Tongue (tissue), 2 donors: ENCODE measurements around the gene PLEKHH2. TPM values are rescaled to one million over a fixed set of nuclear protein-coding genes. Genes with fewer than 3 reads are reported as not detected.
"Not testable (repeated sequence)": the region's sequence is repeated elsewhere in the genome, so short reads cannot be mapped to it uniquely, and the experiment has no call there.

Experiments used
- DNase-seq: peaks from one replicate; pipeline ENCODE4 v3.0.0-alpha.2; 2015
- total RNA-seq: library from RNA; depleted of rRNA; stranded (reverse); fragments of >200 nt; gene quantifications from one replicate; pipeline ENCODE4 v1.2.3, GENCODE V29; 2014

Gene PLEKHH2
- total RNA-seq: 26.0 TPM

GRCh38 chr2:43637030-43637803 lies at the start of gene PLEKHH2:
Gene PLEKHH2 (plus strand): TSS chr2:43637260. CDS start chr2:43644674, 7,414 bp downstream.
- peak; percentile 94 for DNase-seq

GRCh38 chr2:43592443-43592842 lies 44.6 kb upstream of the PLEKHH2 start:
- no peak for DNase-seq

DNA sequence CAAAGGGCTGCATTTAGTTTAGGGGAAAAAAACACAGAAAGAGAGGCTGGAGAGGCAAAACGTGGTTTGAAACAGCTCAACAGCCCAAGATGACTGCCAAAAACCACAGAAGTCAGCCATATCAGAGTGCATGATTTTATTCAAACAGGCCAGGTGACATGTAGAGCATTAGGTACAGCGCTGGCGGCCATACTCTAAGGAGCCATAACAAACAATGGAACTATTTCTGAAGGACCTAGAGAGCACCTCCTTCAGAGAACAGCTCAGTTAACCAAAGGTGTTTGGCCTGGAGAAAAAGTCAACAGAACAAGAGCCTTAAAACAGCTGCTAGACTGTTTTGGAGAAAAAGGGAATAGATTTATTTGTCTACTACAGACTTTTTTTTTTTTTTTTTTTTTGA lies 43.8 kb upstream of the PLEKHH2 start:
- no peak for DNase-seq

DNA sequence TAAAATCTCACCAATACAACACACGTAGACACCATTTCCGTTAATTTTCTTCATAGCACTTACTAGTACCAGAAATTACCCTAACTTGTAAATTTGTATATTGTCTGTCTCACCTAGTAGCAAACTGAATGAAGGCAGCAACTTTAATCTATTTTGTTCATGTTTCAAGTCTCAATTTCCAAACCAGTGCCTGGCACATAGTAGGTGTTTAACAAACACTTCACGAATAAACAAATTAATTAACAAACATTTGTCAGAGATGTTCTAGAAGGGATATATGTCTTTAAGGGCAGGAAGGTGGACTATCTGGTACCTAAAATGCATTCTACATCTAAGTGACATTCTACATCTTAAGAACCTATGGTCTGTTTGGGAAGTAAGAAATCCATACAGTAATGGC lies 42.2 kb upstream of the PLEKHH2 start:
- DNase-seq: no peak

DNA sequence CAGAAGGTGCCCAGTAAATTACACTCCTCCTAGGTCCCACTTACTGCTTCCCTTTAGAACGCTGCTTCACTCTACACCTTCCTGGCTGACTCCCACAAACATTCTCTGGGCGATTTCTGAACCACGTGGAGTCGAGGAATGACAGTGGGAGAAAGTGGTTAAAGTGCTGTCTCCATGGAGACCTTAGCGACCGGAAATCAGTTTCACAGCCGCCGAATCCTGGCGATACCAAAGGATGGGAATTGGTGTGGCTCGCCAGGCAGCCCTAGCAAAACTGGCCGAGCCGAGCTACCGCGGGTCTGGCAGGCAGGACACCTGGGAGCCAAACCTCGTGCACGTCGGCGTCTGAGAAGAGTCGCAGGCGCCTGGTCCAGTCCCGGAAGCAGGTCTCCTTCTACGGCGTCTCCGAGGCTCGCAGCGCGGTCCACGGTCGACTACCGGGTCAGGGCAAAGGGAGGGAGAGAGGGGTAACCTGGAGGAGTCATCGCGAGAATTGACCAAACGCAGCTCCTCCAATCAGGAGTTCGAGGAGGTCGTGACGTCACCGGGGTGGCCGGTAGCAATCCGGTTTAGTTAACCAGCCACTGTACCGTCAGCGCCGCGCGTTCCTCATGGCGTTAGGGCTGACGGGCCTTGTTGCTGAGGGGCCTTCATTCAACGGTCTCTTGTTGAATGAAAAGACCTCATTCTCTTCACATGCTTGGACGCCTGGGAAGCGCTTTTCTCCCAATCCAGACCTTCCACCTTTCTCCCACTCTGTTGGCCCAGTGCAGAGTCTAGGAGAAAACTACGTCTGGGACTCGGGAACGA lies 41.3 kb upstream of the PLEKHH2 start, which contains the start of gene THADA:
Gene THADA (minus strand): TSS at position 436 of the 810 bp plus-strand sequence. CDS start 3,646 bp downstream, outside the sequence.
- DNase-seq: peak; percentile 100

DNA sequence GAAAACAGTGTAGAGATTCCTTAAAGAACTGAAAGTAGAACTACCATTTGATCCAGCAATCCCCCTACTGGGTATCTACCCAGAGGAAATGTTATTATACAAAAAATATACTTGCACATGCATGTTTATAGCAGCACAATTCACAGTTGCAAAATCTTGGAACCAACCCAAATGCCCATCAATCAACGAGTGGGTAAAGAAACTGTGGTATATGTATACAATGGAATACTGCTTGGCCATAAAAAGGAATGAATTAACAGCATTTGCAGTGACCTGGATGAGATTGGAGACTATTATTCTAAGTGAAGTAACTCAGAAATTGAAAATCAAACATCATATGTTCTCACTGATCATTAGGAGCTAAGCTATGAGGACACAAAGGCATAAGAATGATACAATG lies 36.5 kb upstream of the PLEKHH2 start:
- DNase-seq: not testable (repeated sequence)

DNA sequence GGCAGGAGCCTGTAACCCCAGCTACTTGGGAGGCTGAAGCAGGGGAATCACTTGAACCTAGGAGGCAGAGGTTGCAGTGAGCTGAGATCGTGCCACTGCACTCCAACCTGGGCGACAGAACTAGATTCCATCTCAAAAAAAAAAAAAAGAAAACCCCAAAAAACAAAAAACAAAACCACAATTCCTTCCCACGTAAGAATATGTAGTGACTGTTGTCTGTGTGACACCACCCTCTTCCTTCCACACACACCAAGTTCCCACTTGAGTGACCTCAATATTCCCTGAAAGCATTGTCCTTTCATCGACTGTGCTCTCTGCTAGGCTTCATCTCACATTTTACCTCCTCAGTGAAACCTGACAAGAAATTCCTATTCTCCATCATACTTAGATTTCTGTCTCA lies 32.4 kb upstream of the PLEKHH2 start:
- no peak for DNase-seq

- DNase-seq: peak; percentile 51
Measured at GRCh38 chr2:43605079-43605655, 31.9 kb upstream of the PLEKHH2 start.

- peak; percentile 22 for DNase-seq
Measured at GRCh38 chr2:43605851-43606250, 31.2 kb upstream of the PLEKHH2 start.

DNA sequence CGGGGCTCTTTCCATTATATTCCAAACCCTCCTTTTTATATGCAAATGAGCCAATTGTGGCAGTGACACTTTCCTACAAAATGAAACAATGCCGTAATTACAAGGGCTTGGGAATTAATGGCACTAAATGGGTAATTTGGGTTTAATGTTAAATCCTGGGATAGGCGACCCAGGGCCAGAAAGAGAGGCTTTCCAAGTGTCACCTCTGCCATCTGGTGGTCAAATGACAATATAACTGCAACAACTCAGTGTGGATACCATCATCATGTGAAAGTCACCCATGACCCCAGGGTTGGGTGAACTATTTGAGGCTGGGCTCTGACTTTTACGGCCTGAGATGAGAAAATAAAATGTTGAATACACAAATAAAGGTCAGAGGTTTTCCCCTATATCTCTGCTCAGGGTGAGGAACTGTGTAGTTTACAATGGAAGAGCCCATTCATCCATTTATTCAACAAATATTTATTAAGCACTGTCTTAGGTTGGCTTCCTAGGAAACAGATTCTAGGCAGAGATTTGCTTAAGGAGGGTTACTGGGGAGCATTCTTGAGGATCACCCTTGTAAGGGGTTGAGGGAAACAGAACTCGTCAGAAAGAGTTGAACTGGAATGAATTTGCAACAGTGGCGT lies 27.7 kb upstream of the PLEKHH2 start:
- peak; percentile 70 for DNase-seq

DNA sequence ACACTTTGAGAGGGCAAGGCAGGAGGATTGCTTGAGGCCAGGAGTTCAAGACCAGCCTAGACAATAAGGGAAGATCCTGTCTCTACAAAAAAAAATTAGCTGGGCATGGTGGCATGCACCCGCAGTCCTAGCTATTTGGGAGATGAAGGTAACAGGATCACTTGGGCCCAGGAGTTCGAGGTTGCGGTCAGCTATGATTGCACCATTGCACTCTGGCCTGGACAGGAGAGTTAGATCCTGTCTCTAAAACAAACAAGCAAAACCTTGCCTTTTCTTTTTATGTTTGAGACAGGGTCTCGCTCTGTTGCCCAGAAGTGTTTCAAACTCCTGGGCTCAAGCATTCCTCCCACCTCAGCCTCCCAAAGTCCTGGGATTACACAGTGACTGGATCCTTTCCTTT lies 26.7 kb upstream of the PLEKHH2 start:
- no peak for DNase-seq

DNA sequence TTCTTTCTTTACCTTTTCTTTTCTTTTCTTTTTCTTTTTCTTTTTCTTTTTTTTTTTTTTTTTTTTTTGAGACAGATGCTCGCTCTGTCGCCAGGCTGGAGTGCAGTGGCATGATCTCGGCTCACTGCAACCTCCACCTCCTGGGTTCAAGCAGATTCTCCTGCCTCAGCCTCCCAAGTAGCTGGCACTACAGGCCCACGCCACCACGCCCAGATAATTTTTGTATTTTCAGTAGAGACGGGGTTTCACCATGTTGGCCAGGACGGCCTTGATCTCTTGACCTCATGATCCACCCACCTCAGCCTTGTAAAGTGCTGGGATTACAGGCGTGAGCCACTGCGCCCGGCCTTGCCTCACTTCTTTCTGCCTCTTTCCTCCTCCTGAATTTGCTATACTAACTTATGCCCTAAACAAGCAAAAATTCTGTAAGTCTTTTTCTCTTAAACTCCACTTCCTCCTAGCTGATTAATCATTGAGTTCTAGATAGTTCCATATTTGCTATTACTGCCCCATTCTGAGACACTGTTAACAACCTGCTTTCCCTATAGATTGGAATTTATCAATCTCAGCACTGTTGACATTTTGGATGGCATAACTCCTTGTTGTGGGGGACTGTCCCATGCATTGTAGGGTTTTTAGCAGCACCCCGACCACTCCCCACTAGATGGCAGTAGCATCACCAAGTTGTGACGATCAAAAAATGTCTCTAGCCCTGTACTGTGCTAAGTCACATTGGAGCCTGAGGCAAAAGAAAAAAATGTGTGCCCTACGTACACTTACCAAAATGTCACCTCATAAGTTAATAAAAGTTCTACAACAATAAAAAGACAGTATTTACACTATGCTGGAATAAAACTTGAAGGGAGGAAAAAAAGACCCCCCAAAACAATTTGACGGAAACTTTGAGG lies 24.8 kb upstream of the PLEKHH2 start:
- DNase-seq: peak; percentile 89

- no peak for DNase-seq
Measured at GRCh38 chr2:43612944-43613343, 24.1 kb upstream of the PLEKHH2 start.

GRCh38 chr2:43616967-43617680 lies 19.9 kb upstream of the PLEKHH2 start:
- DNase-seq: no peak

DNA sequence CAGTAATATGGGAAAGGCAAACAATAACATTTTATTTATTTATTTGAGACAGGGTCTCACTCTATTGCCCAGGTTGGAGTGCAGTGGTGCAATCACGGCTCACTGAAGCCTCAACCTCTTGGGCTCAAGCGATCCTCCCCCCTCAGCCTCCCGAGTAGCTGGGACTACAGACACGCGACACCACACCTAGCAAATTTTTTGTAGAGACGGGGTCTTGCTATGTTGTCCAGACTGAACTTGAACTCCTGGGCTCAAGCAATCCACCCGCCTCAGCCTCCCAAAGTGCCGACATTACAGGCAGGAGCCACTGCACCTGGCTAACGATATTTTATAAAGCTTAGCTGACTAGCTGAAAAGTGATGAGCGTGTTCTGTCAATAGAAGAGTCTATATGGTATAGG lies 17.5 kb upstream of the PLEKHH2 start:
- no peak for DNase-seq

GRCh38 chr2:43622931-43623451 lies 14.1 kb upstream of the PLEKHH2 start:
- peak; percentile 82 for DNase-seq

DNA sequence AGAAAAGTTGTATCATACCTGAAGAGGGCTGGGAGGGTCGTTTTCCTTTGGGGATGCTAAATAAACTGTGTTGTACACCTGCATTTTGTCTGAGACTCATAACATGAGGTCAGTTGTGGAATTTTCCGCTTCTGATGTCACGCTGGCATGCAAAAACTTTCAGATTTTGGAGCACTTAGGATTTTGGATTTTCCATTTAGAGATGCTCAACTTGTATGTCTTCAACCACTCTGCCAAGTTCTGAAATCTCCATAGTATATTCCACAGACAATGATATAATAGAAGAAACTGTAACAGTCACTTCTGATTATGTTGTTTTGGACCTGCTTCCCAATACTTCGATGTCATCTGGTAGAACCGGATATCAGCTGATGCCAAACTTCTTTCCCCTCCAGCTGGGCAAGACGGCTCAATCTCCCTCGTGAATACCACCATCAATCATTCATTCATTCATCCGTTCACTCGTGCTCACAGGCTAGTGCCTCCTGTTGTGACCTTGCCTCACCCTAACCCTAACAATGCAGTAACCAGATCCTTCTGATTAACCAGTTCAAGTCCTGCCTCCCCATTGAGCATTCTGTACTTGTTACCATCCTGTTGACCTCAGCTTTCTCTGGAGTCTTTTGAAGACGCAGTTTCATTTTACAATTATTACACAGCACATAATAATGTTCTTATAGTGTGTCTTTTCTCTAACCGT lies 5.3 kb upstream of the PLEKHH2 start:
- DNase-seq: peak; percentile 40

DNA sequence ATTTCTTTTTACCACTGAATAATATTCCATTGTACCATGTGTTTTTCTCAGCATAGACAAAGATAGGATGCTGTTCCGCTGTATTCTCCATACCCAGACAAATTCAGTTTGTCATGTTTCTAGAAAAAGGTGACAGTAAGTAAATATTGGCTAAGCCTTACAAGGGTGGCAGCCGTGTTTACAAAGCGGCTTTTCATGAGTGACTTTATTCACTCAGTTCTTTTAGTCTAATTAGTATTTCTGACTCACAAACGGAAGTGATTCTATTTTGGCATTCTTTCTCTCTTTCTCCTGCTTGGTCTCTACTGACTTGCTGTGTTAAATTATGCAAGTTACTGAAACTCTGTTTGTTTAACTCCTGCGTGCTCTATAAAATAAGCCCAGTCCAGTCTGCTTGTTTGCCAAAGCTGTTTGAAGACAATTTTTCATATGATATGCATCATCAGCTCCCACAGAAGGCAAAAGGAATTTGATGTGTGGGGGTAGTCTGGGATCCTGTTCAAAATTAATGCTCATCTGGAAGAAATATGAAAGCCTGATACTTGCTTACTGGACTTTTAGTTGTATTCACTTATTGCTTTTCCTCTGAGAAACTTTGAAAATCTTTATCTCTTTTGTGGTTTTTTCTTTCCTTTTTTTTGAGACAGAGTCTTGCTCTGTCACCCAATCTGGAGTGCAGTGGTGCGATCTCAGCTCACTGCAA lies 2.3 kb upstream of the PLEKHH2 start:
- peak; percentile 65 for DNase-seq

DNA sequence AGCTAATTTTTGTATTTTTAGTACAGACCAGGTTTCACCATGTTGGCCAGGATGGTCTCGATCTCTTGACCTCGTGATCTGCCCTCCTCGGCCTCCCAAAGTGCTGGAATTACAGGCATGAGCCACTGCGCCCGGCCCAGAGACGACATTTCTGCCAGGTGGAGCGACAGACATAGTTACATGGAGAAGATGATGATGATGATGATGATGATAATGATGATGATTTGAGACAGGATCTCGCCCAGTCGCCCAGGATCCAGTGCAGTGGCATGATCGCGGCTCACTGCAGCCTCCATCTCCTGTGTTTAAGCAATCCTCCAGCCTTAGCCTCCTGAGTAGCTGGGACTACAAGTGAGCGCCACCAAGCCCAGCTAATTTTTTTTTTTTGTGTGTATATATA lies 907 bp upstream of the PLEKHH2 start:
- DNase-seq: not testable (repeated sequence)
